Tongue (tissue), 2 donors: Measurements from ENCODE around the gene GCM1. TPM values are rescaled to one million over a fixed set of nuclear protein-coding genes. Genes with fewer than 3 reads are reported as not detected.

Source experiments
- DNase-seq: peaks from one replicate; pipeline ENCODE4 v3.0.0-alpha.2; 2015
- total RNA-seq: library from RNA; depleted of rRNA; stranded (reverse); fragments of >200 nt; gene quantifications from one replicate; pipeline ENCODE4 v1.2.3, GENCODE V29; 2014

Gene GCM1
- total RNA-seq, 1 donor from 2014 or later = not detected

DNA sequence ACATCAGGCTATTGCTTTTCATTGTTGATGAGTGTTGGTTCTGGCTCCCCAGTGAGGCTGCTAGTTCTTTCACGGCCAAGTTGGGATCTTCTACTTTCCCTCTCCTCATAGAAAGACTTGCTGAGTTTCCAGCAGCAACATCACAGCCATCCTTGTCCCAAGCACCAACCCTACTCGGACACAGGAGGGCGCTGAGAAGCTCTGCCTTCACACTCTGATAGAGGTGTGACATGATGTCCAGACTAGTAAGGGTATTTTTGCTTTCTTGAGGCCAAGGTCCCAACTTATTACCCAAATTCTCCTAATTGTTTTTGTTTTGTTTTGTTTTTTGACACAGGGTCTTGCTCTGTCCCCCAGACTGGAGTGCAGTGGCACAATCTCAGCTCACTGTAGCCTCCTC, 3.0 kb upstream of the GCM1 start:
- DNase-seq = no peak

DNA sequence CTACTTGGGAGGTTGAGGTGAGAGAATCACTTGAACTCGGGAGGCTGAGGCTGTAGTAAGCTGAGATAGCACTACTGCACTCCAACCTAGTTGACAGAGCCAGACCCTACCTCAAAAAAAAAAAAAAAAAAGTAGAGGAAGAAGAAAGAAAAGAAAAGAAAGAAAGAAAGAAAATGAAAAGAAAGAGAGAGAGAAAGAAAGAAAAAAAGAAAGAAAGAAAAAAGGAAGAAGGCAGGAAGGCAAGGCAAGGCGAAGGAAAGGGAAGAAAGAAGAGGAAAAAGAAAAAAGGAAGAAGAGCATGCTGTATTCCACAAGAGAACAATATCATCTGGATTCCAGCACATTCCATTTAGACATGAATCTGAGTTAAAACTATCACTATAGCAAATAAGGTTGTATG, 3.8 kb downstream of the GCM1 start:
- DNase-seq = no peak

DNA sequence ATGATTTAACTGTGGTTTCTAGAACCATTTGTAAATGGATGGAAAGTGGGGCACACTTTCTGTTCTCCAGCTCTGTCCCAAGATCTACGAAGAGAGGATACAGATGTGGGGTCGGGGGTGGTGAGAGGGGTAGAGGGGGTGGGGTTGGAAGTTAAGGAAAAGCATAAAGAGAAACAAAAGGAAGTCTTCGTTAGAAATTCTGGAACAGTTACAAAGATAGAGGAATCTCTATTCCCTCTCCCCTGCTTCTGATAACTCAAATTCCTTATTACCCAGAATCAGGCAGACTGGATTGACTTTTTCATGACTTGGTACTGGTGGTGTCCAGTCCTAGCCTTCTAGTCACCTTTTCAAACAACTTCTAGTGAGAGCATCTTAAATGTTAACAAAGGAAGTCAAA, 4.9 kb downstream of the GCM1 start:
- no peak for DNase-seq

DNA sequence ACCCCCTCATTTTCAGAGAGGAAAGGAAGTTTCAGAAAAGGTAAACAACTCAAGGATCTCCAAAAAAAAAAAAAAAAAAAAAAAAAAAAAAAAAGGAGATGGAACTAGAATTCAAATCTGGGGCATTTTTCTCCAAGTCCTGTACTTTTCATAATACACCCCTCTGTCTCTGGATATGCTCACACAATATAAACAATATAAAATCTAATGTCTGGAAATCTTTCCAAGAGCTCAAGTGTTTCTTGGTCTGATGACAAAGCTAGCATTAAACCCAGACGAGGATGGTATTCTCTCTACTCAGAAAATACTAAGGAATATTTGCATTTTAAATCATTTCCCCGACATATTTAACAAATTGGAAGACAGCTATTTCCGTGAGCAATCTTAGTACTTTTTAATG, 5.8 kb downstream of the GCM1 start:
- DNase-seq = peak; percentile 13

DNA sequence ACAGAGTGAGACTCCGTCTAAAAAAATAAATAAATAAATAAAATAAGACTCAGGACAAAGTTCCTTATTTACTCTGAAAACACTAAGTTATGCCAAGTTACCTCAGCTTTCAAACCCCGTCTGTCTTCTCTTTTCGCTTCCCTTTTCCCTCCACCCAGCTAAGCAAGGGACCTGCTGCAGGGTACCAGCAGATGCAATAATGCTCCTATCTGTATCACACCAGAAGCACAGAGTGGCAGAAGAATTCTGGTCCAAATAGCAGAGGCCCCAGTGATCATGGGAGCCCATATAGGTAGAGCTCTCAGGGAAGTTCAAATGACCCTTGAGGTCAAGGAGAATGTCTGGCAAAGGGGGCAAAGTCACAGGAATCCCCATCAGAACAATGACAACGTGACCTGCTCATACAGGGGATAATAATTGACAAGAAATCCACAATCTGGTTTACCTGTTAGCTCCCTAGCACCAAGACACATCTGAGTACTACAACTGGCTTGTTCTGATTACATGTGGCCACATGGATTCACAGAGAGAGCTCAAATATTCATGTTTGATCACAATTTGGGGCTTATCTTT, 8.7 kb downstream of the GCM1 start:
- no peak for DNase-seq

DNA sequence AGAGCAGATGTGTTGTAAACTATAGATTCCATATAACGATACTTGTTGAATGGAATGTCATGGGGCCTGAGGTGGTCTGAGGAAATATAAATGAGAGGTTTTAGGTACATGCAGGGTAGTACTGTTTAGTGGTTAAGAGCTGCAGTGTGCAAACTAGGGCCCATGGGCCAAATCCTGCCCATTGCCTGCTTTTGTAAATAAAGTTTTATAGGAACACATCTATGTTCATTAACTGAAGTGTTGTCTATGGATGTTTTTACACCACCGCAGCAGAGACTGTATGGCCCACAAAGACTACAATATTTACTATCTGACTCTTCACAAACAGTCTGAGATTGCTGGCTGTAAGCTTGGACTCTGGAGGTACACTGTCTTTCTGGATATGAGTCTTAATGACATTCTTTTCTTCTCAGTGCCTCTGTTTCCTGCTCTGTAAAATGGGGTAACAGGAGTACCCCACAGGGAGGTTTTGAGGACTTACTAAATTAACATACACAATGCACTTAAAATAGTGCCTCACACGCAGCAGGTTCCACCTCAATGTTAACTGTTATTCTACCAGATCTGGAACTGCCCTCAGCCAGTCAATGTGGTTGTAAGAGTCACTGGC, 12.5 kb downstream of the GCM1 start:
- no peak for DNase-seq

DNA sequence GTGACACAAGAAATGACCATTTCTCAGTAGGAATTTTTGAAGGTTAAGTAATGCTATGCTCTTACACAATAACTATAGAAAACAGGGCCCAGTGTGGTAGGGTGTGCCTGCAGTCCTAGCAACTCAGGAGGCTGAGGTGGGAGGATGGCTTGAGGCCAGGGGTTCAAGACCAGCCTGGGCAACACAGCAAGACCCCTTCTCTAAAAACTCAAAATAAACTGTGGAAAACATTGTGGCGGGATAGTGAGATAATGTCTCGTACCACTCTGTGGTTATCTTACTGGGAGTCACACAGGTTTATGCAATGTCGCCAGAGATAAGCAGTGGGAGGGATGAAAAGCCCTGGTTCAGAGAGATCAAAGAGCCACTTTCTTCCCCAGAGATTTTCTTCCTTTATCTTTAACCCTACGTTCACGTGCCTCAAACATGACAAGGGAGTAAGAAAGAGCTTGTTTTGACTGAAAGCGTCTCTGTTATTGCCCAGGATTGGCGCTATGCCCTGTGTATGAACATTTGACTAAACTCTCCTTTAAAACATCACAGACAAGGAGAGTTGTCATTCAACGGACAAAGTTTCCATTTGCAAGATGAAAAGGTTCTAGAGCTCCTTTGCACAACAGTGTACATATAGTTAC, 13.9 kb downstream of the GCM1 start:
- DNase-seq = no peak

DNA sequence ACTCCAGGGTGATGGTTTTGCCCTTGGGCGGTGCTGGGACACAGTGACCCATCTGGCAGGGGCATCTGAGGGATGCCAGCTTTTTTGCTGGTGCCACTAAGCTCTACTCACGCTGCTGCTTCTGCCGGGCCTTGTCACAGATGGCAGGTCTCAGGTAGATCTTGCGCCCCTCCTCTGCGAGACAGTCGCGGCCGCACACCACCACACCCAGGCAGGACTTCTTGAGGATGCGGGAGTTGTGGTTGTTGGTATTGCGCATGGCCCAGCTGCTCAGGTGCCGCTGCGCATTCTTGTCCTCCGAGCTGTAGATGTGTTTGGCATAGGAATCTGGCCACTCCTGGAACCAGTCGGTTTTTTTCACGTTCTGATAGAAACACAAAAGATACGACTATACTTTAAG, 14.7 kb downstream of the GCM1 start:
- no peak for DNase-seq

DNA sequence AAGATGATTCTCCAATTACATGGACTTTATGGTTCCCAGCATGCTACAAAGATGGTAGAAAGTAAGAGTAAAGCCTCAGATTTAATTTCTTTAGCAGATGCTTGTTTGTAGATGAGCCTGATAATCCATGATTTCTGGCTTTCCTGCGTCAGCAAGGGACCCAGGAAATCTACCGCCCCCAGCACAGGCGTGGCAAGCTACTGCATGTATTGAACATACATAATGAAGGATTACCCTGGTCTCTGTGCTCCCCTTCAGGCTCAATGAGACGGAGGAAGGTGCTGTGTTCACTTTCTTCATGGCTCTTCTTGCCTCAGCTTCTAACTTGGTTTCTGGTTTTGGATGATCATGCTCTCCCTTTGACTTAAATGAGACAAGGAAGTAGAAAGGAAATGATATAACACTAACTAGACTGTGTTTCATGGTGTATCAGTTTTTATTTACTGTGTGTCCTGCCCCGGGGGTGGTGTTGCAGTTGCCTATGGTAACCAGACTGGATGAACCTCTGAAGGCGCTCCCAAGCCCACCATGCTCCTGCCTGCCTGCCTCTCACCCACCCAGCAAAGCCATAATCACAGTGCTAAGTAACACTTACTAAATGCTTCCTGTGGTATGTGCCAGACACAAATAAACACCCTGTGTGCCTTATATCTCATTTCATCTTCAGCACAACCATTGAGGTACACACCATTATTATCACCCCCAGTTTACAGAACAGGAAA, 17.9 kb downstream of the GCM1 start:
- DNase-seq = no peak

DNA sequence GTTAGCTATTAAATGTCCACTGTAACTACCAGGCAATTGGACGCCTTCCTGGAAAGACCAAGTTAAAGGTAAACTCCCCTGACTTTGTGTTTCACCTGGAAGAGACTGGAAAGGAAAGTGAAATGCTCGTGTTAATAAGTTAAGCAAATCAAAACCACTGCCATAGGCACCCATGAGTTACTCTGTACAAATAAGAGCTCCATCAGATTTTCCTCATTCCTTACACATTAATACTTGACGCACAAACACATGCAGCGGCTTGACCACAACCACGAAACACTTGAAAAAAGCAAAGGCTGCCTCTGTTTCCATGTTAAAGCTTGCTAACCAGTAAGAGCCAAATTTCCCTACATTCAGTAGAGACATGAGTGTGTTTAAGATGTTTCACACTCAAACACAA, 19.8 kb downstream of the GCM1 start:
- no peak for DNase-seq

DNA sequence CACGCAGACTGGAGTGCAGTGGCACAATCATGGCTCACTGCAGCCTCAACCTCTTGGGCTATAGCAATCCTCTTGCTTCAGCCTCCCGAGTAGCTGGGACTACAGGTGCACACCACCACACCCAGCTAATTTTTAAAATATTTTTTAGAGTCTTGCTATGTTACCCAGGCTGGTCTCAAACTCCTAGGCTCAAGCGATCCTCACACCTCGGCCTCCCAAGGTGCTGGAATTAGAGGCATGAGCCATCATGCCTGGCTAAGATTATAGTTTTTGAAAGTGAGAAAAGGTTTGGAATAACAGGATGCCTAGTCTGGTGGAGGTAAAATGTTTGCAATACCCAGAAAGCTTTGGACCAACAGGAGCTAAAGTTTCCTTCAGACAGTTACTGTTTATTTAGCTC, 23.4 kb downstream of the GCM1 start:
- no peak for DNase-seq

DNA sequence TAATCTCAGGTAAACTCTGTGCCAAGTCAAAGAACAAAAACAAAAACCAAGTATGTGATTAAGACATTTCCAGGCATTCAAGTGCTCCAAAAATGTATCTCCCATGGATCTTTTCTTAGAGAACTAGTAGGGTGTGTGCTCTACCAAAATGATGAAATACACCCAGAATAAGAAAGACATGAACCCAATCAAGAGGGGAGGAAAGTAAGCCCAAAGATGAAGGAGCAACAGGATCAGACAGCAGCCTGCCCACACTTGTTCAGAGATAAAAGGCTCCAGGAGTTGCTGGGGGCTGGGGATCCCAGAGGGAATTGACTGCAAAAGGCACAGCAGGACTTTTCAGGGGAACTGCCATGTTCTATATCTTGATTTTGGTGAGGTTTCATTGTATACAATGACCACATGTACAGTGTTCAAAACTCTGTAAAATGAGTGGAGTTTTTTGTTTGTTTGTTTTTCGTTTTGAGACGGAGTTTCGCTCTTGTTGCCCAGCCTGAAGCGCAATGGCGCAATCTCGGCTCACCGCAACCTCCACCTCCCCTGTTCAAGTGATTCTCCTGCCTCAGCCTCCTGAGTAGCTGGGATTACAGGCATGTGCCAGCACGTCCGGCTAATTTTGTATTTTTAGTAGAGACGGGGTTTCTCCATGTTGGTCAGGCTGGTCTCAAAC, 24.4 kb downstream of the GCM1 start:
- DNase-seq = no peak

DNA sequence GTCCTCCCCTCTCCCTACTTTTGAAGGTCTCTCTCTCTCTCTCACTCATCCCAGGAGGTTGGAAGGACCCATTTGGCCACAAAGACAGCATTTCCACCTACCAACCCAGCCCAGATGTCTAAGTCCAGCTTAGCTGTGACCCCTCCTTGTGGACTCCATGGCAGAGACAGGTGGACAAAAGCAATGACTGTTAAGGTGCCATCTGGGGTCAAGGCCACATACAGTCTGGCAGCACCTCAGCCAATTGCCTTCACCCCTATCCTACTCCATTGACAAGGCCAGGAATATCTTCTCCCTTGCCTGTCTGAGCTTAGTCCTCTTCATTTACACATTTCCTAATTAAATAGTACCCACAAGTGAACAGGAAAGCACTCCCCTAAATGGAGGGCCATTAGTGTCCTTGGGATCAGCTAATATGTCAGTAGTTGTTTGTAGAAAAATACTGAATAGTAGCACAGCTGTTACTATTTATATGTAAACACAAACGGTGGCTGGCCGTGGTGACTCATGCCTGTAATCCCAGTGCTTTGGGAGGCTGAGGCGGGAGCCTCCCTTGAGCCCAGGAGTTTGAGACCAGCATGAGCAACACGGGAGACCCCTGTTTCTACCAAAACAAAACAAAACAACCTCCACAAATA, 28.8 kb downstream of the GCM1 start:
- DNase-seq = no peak

DNA sequence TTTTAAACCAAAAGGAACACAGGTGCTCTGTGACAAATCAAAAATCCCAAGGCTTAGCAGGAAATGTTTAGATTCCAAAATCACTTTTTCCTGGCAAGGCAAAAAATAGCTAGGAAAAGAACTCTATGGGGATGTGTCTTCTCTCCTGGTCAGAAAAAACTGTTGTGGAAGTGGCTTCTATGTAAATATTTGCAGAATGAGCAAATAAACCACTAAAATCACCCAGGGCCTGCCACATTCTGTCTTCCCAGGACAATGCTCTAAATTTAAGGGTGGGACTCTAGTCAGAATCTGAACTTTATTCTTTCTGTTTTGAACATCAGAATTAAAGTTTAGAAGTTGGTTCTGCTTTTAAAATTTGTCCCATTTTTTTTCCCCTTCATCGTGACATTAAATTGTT, 29.3 kb downstream of the GCM1 start:
- no peak for DNase-seq

DNA sequence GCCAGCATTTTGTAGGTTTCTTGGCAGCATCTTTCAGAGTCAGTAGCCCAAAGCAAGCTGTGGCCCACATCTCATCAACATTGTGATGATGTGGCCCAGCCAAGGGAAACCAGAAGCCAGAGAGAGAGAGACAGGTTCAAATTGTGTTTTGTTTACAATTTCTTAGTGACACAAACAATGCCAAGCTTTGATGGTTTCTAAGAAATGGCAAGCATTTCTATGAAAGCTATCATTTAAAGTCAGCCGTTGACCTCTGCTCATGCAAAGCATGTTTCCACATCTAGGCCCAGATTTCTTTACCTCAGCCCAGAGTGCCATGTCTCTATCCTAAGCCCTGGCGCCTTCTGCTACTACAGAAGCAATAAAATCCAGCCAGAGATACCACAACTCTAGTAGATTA, 32.9 kb downstream of the GCM1 start:
- DNase-seq = no peak

DNA sequence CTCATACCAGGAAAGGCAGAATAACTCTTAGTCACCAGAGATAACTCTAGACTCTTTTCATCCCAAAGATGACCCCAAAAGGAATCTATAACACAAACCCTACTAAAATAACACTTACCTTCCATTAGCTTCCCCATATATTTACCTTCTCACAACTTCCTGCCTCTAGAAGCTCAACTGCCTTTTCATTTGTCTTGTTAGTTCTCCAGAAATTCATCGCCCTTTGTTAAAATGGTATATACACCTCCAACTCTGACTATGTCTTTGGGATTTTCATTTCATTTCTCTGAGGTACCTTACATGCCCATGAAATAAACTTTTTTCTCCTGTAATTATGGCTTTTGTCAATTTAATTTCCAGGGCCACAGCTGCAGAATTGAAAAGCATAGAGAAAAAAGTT, 33.5 kb downstream of the GCM1 start:
- DNase-seq = no peak

DNA sequence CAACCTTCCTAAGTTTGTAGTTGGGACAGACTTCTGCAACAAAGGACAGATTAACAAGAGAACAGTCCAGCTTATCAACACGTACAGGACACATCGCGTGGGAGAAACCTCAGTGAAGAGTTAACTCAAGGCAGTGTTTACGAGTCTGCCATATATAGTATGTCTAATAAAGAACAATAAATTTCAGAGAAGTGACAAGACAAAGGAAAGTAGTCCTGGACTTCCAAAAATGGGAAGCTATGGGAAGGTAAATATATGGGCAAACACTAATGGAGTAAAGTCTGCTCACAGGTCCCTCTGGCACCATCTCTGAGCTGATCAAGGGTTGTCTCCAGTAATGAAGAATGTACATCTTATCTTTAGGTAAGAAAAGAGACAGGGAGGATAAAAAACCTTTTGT, 34.9 kb downstream of the GCM1 start:
- DNase-seq = no peak

DNA sequence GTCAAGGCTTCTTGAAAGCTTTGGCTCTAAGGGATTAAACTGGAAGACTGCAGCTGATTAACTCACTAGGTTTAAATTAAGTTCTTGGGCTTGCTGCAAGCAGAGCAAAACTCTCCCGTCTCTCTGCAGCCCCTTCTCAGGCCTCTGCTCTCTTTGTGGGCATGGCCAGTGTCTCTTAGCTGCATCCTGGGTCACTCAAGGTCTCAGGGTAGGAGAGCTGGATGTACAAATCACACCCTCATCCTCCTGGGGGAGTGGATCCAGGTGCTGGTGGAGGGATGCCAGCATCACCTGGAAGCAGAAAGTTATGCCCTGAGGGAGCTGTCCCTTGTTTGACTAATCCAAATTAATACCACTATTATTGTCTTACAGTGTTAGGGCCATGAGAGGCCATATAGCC, 35.8 kb downstream of the GCM1 start:
- DNase-seq = peak; percentile 7

DNA sequence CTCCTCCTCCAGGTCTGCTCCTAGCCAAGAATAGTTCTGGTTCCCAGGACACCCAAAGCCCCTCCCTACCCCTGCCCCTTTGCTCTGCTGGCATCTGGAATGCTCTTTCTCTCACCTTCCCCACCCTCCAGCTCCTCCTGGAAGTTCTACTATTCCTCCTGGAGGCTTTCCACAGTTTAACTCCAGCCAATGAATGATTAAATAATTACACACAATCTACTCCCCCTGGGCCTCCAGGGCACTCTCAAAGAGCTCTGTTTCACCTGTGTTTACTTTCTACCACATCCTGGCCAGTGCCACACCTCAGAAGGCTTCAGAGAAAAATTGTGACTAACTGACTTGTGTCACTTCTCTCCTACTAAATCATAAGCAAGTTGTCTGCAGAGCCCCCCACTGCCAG, 36.2 kb downstream of the GCM1 start:
- DNase-seq = peak; percentile 9

DNA sequence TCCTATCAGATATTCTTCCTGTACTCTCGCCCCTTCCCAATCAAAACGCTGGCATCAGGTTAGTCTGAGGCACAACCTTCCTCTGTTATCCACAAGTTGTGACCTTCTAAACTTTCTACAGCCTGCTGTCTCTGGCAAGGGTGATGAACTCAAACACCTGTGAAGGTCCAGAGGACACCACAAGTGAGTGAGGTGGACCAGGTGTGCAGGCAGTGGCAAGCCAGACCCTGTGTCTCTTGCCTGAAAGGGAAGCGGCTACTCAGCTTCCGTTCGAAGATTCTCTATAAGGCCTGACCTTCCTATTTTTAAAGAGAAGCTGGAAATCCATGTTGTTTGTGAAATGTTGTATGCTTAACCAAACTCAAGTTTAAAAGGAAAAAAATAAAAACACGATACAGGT, 36.8 kb downstream of the GCM1 start:
- DNase-seq = no peak

DNA sequence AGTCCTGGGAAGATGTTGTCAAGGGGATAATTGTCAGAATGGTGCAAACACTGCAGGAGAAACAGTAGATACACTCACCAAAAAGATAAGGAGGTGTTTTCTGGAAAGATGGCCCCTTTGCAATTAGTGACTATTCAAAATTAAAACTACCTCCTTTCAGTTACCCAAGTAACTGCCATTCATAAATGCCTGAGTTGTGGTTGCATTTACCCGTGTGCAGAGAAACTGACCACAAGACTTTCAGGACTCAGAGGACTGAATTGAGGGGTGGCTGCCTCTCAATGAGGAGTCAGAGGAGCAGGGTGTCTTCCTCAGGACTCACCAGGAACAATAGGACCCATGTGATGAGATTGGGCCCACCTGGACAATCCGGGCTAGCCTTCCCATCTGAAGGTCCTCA, 39.0 kb downstream of the GCM1 start:
- no peak for DNase-seq

DNA sequence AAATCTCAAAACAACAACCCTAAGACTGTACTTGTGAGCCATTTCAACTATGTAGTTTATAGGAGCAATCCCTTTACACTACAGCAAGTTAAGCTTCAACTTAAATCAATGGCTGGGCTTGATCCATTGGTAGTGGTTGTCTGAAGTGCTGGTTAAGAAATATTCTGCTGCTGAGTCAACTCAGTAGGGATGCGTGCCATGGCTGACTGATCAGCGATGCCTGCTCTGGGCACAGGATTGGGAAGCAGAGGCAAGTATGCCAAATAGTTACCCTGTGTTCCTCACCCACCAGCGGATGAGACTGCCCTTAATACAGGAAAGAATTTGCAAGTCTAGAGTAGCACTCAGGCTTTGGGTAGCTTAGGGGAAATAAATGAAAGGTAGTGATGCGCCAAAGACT, 41.5 kb downstream of the GCM1 start:
- DNase-seq = no peak

DNA sequence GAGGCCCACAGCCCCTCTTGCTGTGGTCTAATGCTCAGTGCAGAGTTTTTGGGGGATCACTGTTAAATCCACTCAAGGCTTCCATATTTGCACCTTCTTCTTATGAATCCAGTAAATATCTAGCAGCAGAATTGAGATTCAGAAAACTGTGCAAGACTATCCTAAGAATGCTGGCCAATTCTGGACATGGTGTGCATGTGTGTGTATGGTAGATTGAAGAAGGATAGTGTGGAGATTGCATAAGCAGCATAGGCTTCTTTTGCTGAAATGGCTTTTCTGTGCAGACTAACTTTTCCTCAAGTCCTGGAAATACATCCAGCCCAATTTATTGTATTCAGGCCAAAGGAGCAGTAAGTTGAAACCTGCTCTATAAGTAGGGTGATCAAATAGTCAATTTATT, 43.7 kb downstream of the GCM1 start:
- DNase-seq = no peak
